Colon (tissue), 2 donors: Measurements from ENCODE around the gene UNC5B.
"Not testable (repeated sequence)": the region's sequence is repeated elsewhere in the genome, so short reads cannot be mapped to it uniquely, and the experiment has no call there.

Experiments used
- FAIRE-seq: peaks from 2 replicates; lab custom pipeline; 2012; peaks lifted over from hg19 to GRCh38; lab: Jason Lieb, UNC
- donor health status: control.
- donor health status: control.

The UNC5B gene

DNA sequence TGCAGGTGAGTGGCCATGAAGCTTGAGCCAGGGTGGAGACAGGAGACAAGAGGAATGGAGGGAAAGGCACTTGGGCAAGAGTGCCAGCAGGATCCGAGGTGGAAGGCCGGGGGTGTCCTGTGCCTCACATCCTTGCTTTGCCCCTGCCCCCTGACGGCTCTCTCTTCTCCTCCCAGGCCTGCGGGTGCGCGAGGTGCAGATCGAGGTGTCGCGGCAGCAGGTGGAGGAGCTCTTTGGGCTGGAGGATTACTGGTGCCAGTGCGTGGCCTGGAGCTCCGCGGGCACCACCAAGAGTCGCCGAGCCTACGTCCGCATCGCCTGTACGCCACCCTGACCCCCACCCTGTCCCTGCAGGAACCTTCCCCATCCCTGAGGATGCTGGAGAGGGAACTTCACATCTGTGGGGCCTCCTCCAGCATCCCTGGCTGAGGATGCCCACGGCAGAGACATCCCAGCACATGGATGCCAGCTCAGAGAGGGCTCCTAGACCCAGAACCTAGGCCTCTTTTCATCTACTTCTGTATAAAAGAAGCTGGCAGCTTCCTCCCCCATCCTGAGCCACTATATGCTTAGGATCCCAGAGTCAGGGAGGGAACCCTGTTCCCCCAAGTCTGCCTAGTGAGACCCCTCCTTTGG lies 72.3 kb downstream of the UNC5B start:
- no peak for FAIRE-seq

DNA sequence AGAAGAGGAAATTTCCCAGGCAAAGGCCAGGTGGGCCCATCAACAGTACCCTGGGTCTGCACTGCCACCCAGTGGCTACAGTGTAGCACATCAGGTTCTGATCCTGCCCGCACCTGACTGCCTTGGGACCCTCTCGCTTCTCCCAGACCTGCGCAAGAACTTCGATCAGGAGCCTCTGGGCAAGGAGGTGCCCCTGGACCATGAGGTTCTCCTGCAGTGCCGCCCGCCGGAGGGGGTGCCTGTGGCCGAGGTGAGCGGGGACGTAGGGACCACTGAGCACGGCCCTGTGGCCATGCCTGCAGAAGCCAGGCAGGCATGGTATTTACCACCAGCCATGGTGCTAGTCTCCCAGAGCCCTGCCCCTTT lies 72.8 kb downstream of the UNC5B start:
- FAIRE-seq = no peak

DNA sequence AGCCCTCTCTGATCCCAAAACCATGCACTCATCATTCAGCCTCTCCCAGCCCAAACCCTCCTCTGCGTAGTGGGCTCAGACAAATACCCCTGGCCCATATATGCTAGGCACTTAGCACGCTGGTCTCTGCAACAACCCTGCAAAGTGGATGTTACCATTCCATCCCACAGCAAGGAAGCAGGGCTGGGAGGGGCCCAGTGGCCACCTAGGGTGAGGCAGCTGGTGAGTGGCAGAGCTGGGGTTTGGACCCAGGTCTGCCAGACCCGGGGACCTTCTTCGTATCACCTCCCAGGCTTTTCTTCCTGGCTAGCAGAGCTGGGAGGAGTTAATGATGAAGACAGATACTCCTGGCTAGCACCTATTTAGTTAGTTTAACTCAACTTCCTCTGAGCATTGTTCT lies 73.6 kb downstream of the UNC5B start:
- FAIRE-seq = no peak

DNA sequence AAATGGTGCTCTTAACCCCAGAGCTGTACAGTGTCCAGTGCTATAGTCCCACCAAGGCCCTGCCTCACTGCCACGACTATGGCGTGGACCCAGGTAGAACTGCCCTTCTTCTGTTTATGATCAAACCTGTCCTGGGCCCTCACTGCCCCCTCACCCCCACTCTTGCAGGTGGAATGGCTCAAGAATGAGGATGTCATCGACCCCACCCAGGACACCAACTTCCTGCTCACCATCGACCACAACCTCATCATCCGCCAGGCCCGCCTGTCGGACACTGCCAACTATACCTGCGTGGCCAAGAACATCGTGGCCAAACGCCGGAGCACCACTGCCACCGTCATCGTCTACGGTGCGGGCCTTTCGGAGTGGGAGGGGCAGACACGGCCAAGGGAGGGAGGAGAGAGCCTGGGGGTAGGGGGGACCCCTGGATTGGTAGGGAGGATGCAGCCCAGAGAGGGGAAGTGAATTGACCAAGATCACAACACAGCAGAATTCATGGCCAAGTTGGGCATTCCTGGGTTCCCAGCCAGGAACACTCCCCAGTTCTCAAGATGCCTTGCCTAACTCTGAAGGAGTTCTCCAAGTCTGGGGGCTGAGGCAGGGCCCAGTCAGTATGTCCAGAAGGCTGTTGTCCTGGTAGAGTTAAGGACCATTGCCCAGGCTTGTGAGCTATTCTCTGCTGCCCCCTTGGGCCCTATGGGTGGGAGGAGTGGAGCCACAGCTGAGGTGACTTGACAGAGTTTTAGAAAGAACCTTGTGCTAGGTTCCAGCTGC lies 74.3 kb downstream of the UNC5B start:
- no peak for FAIRE-seq

- no peak for FAIRE-seq
Measured at GRCh38 chr10:71287456-71287855, 75.1 kb downstream of the UNC5B start.

DNA sequence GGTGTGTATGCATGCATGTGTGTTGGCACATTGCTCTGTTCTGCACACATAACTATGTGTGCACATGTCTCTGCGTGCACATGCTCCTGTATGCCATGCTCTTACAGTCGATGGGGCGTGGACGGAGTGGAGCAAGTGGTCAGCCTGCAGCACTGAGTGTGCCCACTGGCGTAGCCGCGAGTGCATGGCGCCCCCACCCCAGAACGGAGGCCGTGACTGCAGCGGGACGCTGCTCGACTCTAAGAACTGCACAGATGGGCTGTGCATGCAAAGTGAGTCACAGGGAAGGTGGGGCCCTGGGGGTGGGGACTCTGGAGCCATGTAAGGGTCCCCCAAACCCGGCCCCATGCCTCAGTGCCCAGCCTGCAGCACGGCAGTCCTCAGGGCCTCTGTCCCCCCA lies 76.1 kb downstream of the UNC5B start:
- FAIRE-seq = no peak

DNA sequence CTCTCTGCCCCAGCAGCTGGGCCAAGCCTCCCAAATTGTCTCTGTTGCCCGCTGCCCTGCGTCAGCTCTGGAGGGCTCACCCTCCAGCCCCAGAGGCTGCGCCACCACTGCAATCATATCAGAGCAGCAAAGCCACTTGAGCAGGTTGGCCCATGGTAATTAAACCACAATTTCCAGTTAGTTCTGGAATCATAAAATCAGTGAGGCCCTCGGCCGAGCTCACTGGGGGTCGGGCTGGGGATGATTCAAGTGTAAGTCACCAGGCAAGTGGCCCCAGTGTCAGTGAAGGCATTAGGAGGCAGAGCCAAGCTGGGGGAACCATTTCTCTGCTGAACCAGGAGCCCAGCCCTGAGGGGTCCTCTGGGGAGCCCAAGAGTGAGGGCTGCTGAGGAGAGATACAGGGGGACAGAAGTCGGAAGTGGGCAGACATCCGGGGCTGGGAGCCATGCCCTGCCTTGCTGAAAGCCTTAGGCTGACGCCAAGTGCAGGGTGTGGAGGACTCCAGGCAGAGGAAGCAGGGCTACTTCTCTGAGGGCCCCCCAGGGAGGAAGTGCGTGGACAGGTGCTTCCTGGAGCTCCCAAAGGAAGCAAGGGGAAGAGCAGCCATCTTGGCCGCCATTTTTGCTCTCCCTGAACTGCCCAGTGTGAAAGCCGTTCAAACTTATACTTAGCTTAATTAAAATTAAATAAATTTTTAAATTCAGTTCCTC lies 77.2 kb downstream of the UNC5B start:
- no peak for FAIRE-seq

DNA sequence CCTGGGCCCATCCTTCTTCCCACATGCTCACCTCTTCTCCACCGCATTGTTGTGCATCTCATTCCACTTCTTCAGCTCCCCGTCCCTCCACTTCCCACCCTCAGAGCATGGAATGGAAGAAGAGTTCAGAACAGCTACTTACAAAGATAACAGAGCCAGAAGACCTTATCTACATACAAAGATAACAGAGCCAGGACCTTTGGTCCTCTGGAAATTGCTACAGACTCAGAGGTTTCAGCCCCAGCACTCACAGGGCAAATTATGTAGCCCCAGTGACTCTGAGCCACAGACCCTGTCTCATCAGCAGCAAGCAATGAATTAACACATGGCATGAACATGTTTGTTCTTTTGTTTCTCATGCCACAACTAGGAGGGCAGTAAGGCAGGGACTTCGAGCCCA lies 78.0 kb downstream of the UNC5B start:
- FAIRE-seq = no peak

DNA sequence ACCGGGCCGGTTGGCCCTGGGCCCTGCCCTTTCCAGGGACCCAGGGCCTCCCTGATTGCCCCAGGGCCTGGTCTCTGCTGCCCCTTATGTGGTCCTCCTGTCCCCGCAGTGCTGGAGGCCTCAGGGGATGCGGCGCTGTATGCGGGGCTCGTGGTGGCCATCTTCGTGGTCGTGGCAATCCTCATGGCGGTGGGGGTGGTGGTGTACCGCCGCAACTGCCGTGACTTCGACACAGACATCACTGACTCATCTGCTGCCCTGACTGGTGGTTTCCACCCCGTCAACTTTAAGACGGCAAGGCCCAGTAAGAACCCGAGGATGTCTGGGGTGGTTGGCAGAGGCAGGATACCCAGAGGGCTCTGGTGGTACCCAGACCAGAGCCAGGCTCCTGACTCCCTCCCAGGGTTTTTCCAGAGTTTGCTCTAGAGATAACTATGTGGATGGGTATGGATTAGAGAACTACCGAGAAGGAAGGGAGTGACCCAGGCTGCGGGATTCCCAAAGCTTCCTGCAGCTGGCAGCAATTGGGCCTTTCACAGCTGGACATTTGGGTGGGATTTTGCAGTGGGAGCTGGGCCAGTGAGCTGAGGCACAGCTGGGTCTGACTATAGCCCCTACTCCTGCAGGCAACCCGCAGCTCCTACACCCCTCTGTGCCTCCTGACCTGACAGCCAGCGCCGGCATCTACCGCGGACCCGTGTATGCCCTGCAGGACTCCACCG lies 78.6 kb downstream of the UNC5B start:
- no peak for FAIRE-seq

- no peak for FAIRE-seq
Measured at GRCh38 chr10:71291528-71291900, 79.1 kb downstream of the UNC5B start.

- no peak for FAIRE-seq
Measured at GRCh38 chr10:71292624-71293445, 80.5 kb downstream of the UNC5B start.

DNA sequence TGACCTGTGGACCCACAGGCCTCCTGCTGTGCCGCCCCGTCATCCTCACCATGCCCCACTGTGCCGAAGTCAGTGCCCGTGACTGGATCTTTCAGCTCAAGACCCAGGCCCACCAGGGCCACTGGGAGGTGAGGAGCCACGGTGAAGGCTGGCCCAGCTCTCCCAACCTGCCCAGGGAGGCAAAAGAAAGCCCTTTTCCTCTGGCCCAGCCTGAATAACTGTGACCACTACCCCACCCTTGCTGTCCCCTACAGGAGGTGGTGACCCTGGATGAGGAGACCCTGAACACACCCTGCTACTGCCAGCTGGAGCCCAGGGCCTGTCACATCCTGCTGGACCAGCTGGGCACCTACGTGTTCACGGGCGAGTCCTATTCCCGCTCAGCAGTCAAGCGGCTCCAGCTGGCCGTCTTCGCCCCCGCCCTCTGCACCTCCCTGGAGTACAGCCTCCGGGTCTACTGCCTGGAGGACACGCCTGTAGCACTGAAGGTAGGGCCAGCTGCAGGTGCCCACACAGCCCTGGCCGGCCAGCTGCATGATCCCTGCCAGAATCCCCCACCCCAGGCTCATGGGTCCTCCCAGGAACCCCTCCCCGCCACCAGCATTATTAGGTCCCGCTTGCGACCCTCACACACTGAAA lies 81.2 kb downstream of the UNC5B start:
- no peak for FAIRE-seq

DNA sequence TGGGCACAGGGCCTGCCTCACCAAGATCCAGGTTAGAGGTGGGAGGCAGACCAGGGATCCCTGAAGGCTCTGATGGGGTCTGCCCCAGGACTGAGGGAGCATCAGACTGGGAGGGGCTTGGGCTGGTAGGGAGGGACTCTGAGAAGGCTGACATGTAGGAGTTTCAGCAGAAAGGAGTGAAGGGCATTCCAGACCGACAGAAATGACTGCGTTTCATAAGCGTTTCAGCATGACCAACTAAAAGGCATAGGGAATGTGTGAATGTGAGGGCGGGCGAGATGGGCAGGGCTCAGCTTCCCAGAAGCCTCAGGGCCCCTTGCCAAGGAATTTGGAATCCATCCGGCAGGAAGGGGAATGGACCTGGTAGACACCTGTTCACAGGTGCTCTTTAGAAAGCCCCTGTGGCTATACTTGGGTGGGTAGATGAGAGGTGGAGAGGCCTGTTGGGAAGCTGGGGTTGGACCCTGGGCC lies 81.8 kb downstream of the UNC5B start:
- no peak for FAIRE-seq

- FAIRE-seq = no peak
Measured at GRCh38 chr10:71294856-71295255, 82.5 kb downstream of the UNC5B start.

DNA sequence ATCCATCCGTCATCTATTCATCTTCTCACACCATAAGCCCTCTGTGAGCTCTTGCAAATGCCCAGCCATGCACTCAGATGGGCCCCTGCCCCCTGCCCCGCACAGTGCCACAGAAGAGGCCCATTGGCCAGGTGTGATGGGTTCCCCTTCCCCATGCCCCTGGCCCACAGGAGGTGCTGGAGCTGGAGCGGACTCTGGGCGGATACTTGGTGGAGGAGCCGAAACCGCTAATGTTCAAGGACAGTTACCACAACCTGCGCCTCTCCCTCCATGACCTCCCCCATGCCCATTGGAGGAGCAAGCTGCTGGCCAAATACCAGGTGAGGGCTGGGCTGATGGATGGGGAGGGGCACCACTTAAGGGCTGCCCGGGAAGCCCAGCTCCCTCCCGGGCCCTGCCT lies 83.3 kb downstream of the UNC5B start:
- no peak for FAIRE-seq

DNA sequence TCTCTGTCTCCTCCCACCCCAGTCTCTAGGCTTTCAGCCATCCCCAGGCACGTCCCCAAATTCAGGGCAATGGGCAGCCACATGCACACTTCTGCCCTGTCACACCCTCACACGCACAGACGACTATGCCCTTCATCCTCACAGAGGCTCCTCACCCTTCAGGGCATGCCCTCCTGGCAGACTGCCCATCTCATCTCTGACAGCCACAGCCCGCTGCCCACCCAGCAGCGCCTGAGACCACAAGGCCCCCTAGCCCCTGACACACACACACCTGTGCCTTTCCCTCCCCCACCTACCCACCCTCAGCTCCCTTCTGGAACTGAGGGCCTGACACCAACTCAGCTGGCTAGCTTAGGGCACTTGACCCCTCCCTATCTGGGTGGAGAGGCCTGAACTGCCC lies 83.7 kb downstream of the UNC5B start:
- no peak for FAIRE-seq

DNA sequence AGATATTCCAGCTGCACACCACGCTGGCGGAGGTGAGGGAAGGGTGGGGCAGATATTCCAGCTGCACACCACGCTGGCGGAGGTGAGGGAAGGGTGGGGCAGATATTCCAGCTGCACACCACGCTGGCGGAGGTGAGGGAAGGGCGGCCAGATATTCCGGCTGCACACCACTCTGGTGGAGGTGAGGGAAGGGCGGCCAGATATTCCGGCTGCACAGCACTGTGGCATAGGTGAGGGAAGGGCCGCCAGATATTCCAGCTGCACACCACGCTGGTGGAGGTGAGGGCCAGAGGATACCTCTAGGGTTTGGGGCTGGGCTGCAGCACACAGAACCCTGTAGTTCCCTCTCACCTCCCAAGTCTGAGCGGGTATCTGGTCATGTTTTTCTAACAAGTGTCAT lies 84.4 kb downstream of the UNC5B start:
- not testable (repeated sequence) for FAIRE-seq

- no peak for FAIRE-seq
Measured at GRCh38 chr10:71297343-71297742, 85.0 kb downstream of the UNC5B start.

GRCh38 chr10:71299071-71299785 lies 86.9 kb downstream of the UNC5B start:
- FAIRE-seq = no peak

- no peak for FAIRE-seq
Measured at GRCh38 chr10:71300555-71301370, 88.4 kb downstream of the UNC5B start.
